ENCODE measurements around the gene ALOX15.
"Not testable (repeated sequence)": the region's sequence is repeated elsewhere in the genome, so short reads cannot be mapped to it uniquely, and the experiment has no call there.

The ALOX15 gene

DNA sequence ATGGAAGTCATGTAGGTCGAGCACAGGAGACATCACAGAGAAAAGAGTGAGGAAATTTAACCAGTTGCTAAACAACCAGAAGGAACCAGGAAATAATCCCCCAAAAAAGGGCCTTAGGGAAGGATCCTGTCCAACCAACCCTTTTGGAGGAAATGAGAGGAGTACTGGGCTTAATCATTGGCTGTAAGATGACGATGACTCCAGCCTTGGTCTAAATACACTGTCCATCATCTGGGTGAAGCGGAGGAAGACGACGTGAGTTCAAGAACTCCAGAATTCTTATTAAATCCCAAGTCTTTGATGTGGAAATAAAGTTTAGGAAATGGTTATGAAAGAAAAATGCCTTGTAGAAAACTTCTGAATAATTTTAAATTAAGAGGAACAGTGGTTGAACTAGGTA lies 11.5 kb upstream of the ALOX15 start:
- no peak for DNase-seq

DNA sequence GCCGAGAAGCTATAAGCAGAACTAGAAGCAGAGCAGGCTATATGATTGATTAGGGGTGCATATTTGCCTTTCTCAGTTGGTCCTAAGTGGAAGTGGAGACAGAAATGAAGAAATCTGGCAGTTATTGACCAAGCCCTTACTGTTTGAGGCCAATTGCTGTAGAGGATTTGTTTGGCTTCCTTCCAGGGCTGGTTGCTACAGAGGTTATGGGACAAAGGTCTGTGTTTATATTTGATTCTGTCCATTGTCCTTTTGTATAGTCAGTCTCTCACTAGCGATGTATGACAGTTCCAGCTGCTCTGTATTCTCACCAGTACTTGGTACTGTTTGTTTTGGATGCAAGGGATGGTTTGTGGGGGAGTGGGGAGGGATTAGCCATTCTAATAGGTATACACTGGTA lies 7.3 kb upstream of the ALOX15 start:
- DNase-seq = no peak

- DNase-seq = no peak
Measured at GRCh38 chr17:4645642-4646041, 4.2 kb upstream of the ALOX15 start.

DNA sequence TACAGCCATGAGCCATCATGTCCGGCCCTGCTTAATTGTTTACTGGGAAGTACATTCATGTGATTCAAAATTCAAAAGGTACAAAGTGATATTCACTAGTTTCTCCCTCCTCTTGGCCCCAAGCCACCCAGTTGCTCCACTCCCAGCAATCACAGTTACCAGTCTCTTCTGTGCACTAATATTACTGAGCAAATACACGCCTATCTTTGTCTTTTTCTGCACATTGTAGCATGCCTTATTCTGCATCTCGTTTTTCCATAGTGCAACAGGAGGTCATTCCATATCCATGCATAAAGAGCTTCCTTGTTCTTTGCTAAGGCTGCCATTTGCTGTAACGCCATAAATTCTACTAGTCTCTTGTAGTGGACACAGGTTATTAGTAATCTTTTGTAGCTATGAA lies 2.2 kb upstream of the ALOX15 start:
- DNase-seq = no peak

GRCh38 chr17:4642286-4642685 lies 808 bp upstream of the ALOX15 start:
- DNase-seq = no peak

GRCh38 chr17:4640569-4641188 lies 799 bp downstream of the ALOX15 start:
- not testable (repeated sequence) for DNase-seq

DNA sequence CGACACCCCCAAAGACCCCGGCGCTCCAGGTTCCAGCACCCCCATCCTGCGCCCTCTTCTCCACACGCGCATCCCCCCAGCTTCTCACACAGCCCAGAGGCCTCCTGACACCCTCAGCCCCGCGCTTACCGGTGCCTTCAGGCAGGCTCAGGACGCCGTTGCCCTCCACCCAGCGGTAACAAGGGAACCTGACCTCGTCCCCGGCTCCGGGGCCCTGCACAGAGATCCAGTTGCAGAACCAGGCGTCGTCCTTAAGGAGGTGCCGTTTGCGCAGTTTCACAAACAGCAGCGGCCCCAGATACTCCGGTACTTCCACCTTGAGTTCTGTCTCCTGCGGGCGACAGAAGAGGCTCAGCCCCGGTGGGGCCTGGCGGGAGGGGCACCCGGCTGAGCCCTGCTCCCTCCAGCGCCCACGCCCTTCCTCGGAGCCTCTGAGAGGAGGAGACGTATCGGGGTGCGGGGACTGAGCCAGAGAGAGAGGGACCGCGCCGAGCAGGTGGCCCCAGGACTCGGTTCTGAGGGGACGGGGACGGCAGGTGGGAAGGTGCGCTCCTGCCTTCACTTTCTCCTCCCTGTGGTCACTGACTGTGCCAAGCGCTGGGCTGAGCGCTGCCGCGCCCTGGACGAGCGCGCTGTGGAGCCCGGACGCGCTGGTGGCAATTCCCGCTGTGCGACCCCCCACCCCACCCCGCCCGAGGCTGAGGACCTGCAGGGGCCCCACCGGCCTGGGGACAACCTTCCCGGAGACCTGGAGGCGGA lies 2.0 kb downstream of the ALOX15 start:
- DNase-seq = not testable (repeated sequence)

DNA sequence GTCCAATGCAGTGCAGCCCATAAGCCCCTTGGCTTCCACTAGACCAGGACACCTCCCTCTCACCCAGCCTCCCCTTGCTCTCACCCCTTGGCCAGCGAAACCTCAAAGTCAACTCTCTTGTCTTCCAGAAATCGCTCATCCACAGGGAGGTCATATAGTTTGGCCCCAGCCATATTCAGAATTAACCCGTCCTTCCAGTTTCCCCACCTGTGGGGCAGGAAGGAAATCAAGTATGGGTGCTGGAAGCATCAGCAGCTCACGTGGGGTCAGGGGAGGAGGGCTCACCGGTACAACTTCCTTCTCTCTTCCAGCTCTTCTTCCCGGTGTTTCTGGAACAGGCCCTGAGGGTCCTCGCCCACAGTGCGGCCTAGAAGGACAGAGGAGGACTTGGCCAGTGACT lies 2.7 kb downstream of the ALOX15 start:
- not testable (repeated sequence) for DNase-seq

GRCh38 chr17:4636474-4637100 lies 4.9 kb downstream of the ALOX15 start:
- DNase-seq = no peak

- DNase-seq = no peak
Measured at GRCh38 chr17:4635823-4636375, 5.6 kb downstream of the ALOX15 start.

GRCh38 chr17:4634976-4635375 lies 6.5 kb downstream of the ALOX15 start:
- no peak for DNase-seq

DNA sequence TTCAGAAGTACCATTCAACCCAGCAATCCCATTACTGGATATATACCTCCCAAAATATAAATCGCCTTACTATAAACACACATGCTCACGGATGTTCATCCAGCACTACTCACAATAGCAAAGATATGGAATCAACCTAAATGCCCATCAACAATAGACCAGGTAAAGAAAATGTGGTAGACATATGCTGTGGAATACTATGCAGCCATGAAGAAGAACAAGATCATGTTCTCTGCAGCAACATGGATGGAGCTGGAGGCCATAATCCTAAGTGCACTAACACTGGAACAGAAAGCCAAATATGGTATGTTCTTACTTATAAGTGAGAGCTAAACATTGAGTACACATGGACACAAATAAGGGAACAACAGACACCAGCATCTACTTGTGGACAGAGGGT lies 7.8 kb downstream of the ALOX15 start:
- no peak for DNase-seq

- no peak for DNase-seq
Measured at GRCh38 chr17:4632581-4632920, 8.9 kb downstream of the ALOX15 start.

- DNase-seq = no peak
Measured at GRCh38 chr17:4631836-4632580, 9.5 kb downstream of the ALOX15 start.

DNA sequence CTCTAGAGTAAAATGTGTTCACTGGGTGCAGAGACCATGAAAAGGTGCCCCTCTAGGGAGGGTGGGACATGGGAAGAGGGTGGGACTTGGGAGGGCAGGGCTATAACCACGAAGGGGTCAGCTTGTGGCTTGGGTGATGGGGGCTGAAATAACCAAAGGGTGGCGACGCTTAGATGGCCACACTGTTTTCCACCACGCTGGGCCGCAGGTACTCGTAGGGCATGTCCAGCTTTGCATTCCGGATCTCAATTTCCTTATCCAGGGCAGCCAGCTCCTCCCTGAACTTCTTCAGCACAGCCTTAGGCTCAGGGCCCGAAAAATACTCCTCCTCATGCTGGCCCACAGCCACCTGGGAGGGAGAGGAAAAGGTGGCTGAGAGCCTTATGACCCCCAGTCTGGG lies 10.0 kb downstream of the ALOX15 start:
- DNase-seq = no peak

DNA sequence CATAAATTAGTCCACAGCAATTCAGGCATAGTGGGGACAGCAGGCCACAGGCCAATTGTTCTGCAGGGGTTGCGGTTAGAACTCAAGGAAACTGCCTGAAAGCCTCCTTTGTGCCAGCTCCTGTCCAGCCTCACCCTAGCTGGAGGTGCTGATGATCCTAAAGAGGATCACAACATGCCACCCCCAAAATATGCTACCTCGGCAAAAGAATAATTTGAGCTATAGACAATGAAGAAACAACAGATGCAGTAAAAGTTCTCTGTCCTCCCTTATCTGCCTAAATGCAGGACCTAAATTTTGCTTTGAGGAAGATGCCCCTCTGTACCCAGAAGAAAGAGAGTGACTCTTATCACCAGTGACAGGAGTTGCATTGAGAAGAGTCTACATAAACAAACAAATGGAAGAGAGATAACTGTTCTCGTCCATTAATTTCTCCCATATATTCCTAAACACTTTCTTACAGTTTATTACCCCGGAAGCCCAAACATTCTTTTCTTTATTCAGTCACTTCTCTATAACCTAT lies 14.7 kb downstream of the ALOX15 start:
- no peak for DNase-seq

GRCh38 chr17:4625181-4625617 lies 16.3 kb downstream of the ALOX15 start:
- DNase-seq = no peak

DNA sequence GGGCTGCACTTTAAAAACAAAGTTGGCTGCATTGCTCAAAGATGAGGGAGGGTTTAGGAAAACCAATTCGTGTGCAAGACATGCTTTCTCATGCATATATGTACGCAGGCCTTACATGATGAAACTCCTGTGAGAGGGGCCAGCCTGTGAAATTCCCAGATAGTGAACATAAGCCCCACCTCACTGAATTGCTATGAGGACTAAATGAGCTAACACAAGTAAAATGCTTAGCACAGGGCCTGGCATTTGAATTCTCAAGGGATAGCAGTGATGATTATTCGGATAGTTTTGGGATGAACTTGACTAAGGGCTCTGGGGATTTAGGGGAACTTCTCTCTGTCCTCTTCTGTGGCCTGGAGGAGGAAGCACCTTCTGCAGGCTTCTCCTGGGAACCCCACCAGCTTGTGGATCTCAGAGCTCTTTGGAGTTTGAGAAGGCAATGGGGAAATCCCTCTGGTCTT lies 17.0 kb downstream of the ALOX15 start:
- DNase-seq = not testable (repeated sequence)

- no peak for DNase-seq
Measured at GRCh38 chr17:4623249-4623648, 18.2 kb downstream of the ALOX15 start.

GRCh38 chr17:4622375-4622774 lies 19.1 kb downstream of the ALOX15 start:
- DNase-seq = no peak

DNA sequence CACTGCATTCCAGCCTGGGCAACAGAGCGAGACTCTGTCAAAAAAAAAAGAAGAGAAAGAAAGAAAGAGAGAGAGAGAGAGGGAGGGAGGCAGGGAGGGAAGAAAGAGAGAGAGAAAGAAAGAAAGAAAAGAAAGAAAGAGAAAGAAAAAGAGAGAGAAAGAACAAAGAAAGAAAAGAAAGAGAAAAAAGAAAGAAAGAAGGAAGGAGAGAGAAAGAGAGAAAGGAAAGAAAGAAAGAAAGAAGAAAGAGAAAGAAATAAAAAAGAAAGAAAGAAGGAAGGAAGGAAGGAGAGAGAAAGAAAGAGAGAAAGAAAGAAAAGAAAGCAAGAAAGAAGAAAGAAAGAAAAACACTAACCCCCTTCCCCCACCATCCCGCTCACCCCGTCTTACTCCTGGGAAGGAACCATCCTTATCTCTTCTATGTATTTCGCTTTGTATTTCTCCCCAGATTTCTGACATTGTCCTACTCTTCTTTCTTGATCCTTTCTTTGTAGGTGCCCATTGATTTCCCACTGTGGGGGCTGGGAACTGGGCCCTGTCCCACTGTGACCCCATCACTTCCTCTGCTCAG lies 20.9 kb downstream of the ALOX15 start:
- DNase-seq = no peak

GRCh38 chr17:4617590-4618351 lies 23.7 kb downstream of the ALOX15 start:
- no peak for DNase-seq
